Endothelial cell of umbilical vein (primary cell): Measurements from ENCODE around the gene KRTAP5-6. TPM values are rescaled to one million over a fixed set of nuclear protein-coding genes. Genes with fewer than 3 reads are reported as not detected.
A peak's percentile ranks its signal among the peaks of the same experiment; 100 is the strongest.

Experiments used
- BruUV-seq: library from RNA; stranded (reverse); fragments of 400-500 nt; replicated peaks from 2 replicates; lab custom pipeline; 2021; lab: Mats Ljungman, UMichigan
- CTCF ChIA-PET: fragments of 300-600, 350-600 bp; sonication (Branson Sonifier 250); formaldehyde crosslinking; loops from one replicate; lab custom pipeline; 2021; ENCODE audit warnings: antibody characterized with exemption, inconsistent platforms; lab: Charles Lee
- POLR2A ChIA-PET: fragments of 300-600, 350-600 bp; sonication (Branson Sonifier 250); formaldehyde crosslinking; loops from one replicate; lab custom pipeline; 2021; ENCODE audit warnings: antibody characterized with exemption, inconsistent platforms; lab: Charles Lee
- DNase-seq: peaks from one replicate; pipeline ENCODE4 v3.0.0-alpha.2; 2011; ENCODE audit warnings: low read depth, low spot score
- FAIRE-seq: peaks from 2 replicates; lab custom pipeline; 2011; peaks lifted over from hg19 to GRCh38; lab: Jason Lieb, UNC
- H2AFZ ChIP-seq: 2 replicates; pipeline ENCODE4 v1.6.0; 2012; ENCODE audit warnings: low read depth, low read length, control low read depth, inconsistent platforms
- H3K27ac ChIP-seq: 2 replicates; pipeline ENCODE4 v1.5.1; 2011; ENCODE audit warnings: low read depth, mild to moderate bottlenecking, control low read depth, low read length, moderate library complexity; ENCODE audit not compliant: insufficient read depth
- H3K27me3 ChIP-seq, 2 experiments: 2 replicates each; pipeline versions ENCODE4 v1.6.0 to v1.6.1; 2011; ENCODE audit warnings: low read length in 2 of 2, mixed read lengths in 1 of 2; ENCODE audit not compliant: control insufficient read depth in 2 of 2, insufficient read depth in 2 of 2
- H3K36me3 ChIP-seq, 2 experiments: 2 replicates in 1 of 2; 3 replicates in 1 of 2; pipeline ENCODE4 v1.5.1; 2011; ENCODE audit warnings: low read length in 2 of 2, mild to moderate bottlenecking in 1 of 2, moderate library complexity in 1 of 2; ENCODE audit not compliant: control insufficient read depth in 2 of 2, insufficient read depth in 2 of 2; ENCODE audit errors: extremely low read depth in 1 of 2
- H3K4me1 ChIP-seq: 3 replicates; pipeline ENCODE4 v1.5.1; 2011; ENCODE audit warnings: mild to moderate bottlenecking, low read length; ENCODE audit not compliant: control insufficient read depth, insufficient read depth; ENCODE audit errors: extremely low read depth
- H3K4me2 ChIP-seq: 2 replicates; pipeline ENCODE4 v1.6.1; 2011; ENCODE audit warnings: low read length, control low read depth, mixed read lengths; ENCODE audit not compliant: insufficient read depth
- H3K4me3 ChIP-seq, 3 experiments: fragments of 200-600 bp in 1 of 3; sonication (generic), shearing (Covaris generic) in 1 of 3; replicated peaks in 1 of 3; 2 replicates each; pipeline ENCODE4 v1.5.1; 2011 to 2016; ENCODE audit warnings: control low read depth in 3 of 3, low read length in 3 of 3, mild to moderate bottlenecking in 2 of 3, inconsistent platforms in 1 of 3, low read depth in 1 of 3, moderate library complexity in 1 of 3; ENCODE audit not compliant: insufficient read depth in 1 of 3
- H3K79me2 ChIP-seq: 2 replicates; pipeline ENCODE4 v1.6.0; 2012; ENCODE audit warnings: low read length, inconsistent platforms; ENCODE audit not compliant: control insufficient read depth, insufficient read depth
- H3K9ac ChIP-seq: replicated peaks from 2 replicates; pipeline ENCODE3; 2011; ENCODE audit warnings: low read length, control low read depth; ENCODE audit not compliant: insufficient read depth; ENCODE audit errors: extremely low read depth
- H3K9me1 ChIP-seq: replicated peaks from 3 replicates; pipeline ENCODE4 v1.6.0; 2011; ENCODE audit warnings: mild to moderate bottlenecking, low read length; ENCODE audit not compliant: control insufficient read depth, insufficient read depth; ENCODE audit errors: extremely low read depth
- H3K9me3 ChIP-seq: replicated peaks from 2 replicates; pipeline ENCODE4 v1.5.1; 2012; ENCODE audit warnings: low read length, inconsistent platforms; ENCODE audit not compliant: control insufficient read depth, insufficient read depth
- H4K20me1 ChIP-seq: replicated peaks from 2 replicates; pipeline ENCODE3; 2011; ENCODE audit warnings: mild to moderate bottlenecking, low read length; ENCODE audit not compliant: control insufficient read depth, insufficient read depth; ENCODE audit errors: extremely low read depth
- EZH2 ChIP-seq: IDR thresholded peaks from 2 replicates; pipeline ENCODE4 v1.6.1; 2012; ENCODE audit warnings: borderline replicate concordance, low read depth, mild to moderate bottlenecking, moderate library complexity, low read length, inconsistent platforms; ENCODE audit not compliant: severe bottlenecking
- FOS ChIP-seq: IDR thresholded peaks from 2 replicates; pipeline ENCODE4 v1.6.1; 2011; ENCODE audit warnings: mild to moderate bottlenecking, low read length, moderate library complexity, borderline replicate concordance; ENCODE audit not compliant: insufficient read depth
- GATA2 ChIP-seq: IDR thresholded peaks from 2 replicates; pipeline ENCODE4 v1.7.0; 2011; ENCODE audit warnings: low read depth, mild to moderate bottlenecking, moderate library complexity, mixed read lengths, low read length; ENCODE audit not compliant: insufficient read length, insufficient read depth
- JUN ChIP-seq: IDR thresholded peaks from 2 replicates; pipeline ENCODE4 v1.6.1; 2011; ENCODE audit warnings: borderline replicate concordance, low read depth; ENCODE audit not compliant: insufficient read length, insufficient read depth
- MAX ChIP-seq: IDR thresholded peaks from 2 replicates; pipeline ENCODE4 v1.6.1; 2011; ENCODE audit not compliant: insufficient read depth, insufficient read length
- MYC ChIP-seq: IDR thresholded peaks from one replicate; pipeline ENCODE4 v1.6.1; 2011; ENCODE audit warnings: mild to moderate bottlenecking, low read depth, low read length
- POLR2AphosphoS5 ChIP-seq: IDR thresholded peaks from 2 replicates; pipeline ENCODE4 v1.6.1; 2012; ENCODE audit warnings: low read depth, mild to moderate bottlenecking, control low read depth, low read length, moderate library complexity; ENCODE audit not compliant: insufficient read depth
- dilution Hi-C: fragments of 300-500 bp; cut with MboI; formaldehyde crosslinking; loops from one replicate; pipeline ENCODE4 v1.15.0; 2019; ENCODE audit warnings: low sequenced_read_pairs; ENCODE audit not compliant: extremely low pct_ligation_motif_present
- intact Hi-C: fragments of 100-400 bp; cut with micrococcal nuclease; formaldehyde crosslinking; loops from one replicate; pipeline ENCODE4 v1.10.0; 2022
- polyA plus RNA-seq, 4 experiments: library from polyadenylated mRNA; depleted of rRNA in 3 of 4; stranded (reverse) in 3 of 4; unstranded in 1 of 4; fragments of >200 nt; gene quantifications; 2 replicates each; pipeline versions ENCODE4 v1.2.1 to v1.2.3, GENCODE V29; 2011 to 2012; ENCODE audit warnings: missing spikeins in 1 of 4
- total RNA-seq: library from RNA; stranded (reverse); gene quantifications from 2 replicates; pipeline ENCODE4 v1.2.3, GENCODE V29; 2021
- TF ChIP-seq, protein P1 (sequence below), 2 donors: IDR thresholded peaks; 1 replicate in 1 of 2; 2 replicates in 1 of 2; pipeline ENCODE4 v1.5.1; 2011; ENCODE audit warnings: low read length in 2 of 2, mild to moderate bottlenecking in 2 of 2, moderate library complexity in 2 of 2, control low read depth in 1 of 2, inconsistent platforms in 1 of 2, low read depth in 1 of 2; ENCODE audit not compliant: insufficient read depth in 1 of 2; ENCODE audit errors: extremely low read depth in 1 of 2

The KRTAP5-6 gene
- total and polyA plus RNA-seq, 2 donors (not counting 3 experiments of a cell fraction or from before 2014, with no cell fraction given), result not detected

DNA sequence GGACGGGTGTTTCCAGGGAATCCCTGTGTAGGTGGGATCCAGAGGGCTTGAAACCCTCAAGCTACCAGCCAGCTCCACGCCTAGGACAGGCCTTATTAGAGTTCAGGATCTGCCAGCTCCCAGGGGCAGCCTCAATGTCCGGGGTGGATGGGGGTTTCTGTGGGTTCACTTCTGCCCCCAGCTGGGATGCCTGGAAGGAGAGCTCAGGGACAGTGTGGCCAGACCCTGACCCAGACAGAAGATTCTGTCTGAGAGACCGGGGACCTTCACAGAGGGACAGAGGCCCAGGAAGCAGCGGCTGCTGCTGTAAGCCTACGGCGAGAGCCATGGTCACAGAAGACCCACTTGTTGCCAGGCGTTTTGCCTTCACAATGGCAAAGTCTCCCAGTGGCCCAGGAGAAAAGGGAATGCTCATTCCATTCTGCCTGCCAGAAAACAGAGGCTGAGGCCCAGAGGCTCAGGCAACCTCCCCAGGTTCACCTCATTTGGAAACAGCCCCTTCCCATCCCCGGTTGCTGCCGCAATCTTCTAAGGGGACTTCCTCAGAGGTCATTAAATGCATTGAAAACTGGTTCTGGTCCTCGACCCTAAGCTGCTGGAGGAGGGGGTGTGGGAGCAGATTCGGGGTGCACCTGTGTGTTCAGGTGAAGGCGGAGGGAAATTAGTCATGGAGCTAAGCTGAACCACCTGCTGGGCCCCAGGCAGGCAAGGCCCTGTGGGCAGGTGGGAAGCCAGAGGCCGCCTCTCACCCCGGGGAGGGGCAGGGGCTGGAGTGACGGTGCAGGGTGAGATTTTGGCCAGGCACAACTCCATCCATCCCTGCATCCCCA lies 4.9 kb upstream of the KRTAP5-6 start:
- intact Hi-C loops, result loop anchor here (5.0 kb wide), 1 partner anchor 70 kb away; the partner anchor contains the start of gene CTSD
- BruUV-seq, result no TSS peak
- H3K79me2 ChIP-seq, result no peaks in the 10 kb centered on the region

GRCh38 chr11:1692708-1693326 lies 4.2 kb upstream of the KRTAP5-6 start:
- BruUV-seq, result no TSS peak
- no peak for DNase-seq
- dilution Hi-C loops, result no loop called here
- Histone ChIP-seq H3K27ac (no peak overlapping the region), H4K20me1 (no peaks in the 10 kb centered on the region), H3K4me1 (peaks cover 16% of the 10 kb centered on the region), H3K9me1 (no peaks in the 10 kb centered on the region), H3K9me3 (no peaks in the 10 kb centered on the region), H3K4me2 (peak overlapping the region; percentile 72), H2AFZ (no peak overlapping the region), H3K4me3 (no peak overlapping the region), H3K79me2 (no peaks in the 10 kb centered on the region), H3K27me3 (no peaks in the 10 kb centered on the region), H3K9ac (no peak overlapping the region), H3K36me3 (no peaks in the 10 kb centered on the region)
- TF ChIP-seq POLR2AphosphoS5 (no peak), MAX (no peak), EZH2 (no peak), JUN (no peak), GATA2 (no peak), MYC (no peak), FOS (no peak)
- TF ChIP-seq, protein P1, sequence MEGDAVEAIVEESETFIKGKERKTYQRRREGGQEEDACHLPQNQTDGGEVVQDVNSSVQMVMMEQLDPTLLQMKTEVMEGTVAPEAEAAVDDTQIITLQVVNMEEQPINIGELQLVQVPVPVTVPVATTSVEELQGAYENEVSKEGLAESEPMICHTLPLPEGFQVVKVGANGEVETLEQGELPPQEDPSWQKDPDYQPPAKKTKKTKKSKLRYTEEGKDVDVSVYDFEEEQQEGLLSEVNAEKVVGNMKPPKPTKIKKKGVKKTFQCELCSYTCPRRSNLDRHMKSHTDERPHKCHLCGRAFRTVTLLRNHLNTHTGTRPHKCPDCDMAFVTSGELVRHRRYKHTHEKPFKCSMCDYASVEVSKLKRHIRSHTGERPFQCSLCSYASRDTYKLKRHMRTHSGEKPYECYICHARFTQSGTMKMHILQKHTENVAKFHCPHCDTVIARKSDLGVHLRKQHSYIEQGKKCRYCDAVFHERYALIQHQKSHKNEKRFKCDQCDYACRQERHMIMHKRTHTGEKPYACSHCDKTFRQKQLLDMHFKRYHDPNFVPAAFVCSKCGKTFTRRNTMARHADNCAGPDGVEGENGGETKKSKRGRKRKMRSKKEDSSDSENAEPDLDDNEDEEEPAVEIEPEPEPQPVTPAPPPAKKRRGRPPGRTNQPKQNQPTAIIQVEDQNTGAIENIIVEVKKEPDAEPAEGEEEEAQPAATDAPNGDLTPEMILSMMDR (IDR thresholded peaks at IDR 0.05; ENCODE audit: extremely low read depth in 1 of 2, insufficient read depth in 1 of 2, low read depth in 1 of 2, low read length in 2 of 2), result no peak
- POLR2A ChIA-PET, result interaction anchor here (1.3 kb wide), 1 partner anchor 140 kb away, joined by 4 read pairs; no protein-coding TSS in a partner anchor
- no peak for FAIRE-seq
- intact Hi-C loops, result loop anchor here (5.0 kb wide), 1 partner anchor 69 kb away; the partner anchor contains the start of gene CTSD
- CTCF ChIA-PET, result interaction anchor here (1.4 to 5.5 kb wide), 16 partner anchors 11 to 466 kb away, joined by 3 to 623 read pairs (median 12); partner anchors contain the start of gene SYT8

More for the DNA sequence above, 4.9 kb upstream of the KRTAP5-6 start:
- Histone ChIP-seq H3K4me1 (peaks cover 16% of the 10 kb centered on the region), H3K9ac (no peak overlapping the region), H3K9me1 (no peaks in the 10 kb centered on the region), H3K4me2 (no peak overlapping the region), H3K4me3 (no peak overlapping the region), H3K27me3 (no peaks in the 10 kb centered on the region), H4K20me1 (no peaks in the 10 kb centered on the region), H3K9me3 (no peaks in the 10 kb centered on the region), H3K27ac (no peak overlapping the region), H2AFZ (no peak overlapping the region), H3K36me3 (no peaks in the 10 kb centered on the region)
- no peak for FAIRE-seq
- no peak for DNase-seq
- ChIA-PET POLR2A (no interaction called here), CTCF (interaction anchor here (0.7 to 5.5 kb wide), 8 partner anchors 39 to 461 kb away, joined by 3 to 623 read pairs (median 78); partner anchors contain the start of gene SYT8)
- dilution Hi-C loops, result no loop called here
- TF ChIP-seq POLR2AphosphoS5 (no peak), FOS (no peak), GATA2 (no peak), MYC (no peak)
